ENCODE measurements around the gene DUSP22.

Gene DUSP22

GRCh38 chr6:339480-339879, 47.2 kb downstream of the DUSP22 start:
- DNase-seq (ENCODE audit: low read depth), result no peak

DNA sequence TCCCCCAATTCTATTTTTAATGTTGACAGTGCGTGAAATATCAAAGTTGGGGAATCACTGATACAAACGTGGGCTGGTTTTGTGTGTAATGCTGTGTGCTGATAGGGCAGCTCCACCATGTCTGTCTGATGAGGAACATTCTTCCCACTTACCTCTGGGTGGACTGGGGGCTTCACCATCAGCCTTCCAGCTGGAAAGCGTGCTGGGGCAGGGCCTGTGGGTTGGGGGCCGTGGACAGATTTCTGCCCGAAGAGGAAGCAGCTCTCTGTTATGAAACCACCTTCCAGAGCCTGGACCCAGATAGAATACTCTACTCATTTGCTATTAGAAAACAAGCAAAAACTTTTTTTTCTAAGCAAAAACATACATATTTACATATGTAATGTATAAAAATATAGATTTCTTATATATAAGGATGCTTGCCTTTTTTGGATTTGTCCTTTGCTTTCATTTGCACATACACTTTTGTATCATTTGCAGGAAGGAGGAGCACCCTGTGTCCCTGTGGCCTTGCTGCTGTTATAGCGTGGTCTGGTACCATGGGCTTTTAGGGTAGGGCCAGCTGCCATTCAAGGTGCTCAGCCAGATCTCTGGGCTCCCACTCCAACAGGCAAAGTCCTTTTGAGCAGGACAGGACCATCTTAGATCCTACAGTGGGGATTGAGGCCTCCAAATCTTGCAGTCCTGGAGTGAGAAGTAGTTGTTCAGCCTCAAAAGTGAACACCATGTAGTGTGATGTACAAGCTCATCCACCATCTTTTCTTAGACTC, 48.1 kb downstream of the DUSP22 start:
- no peak for DNase-seq (ENCODE audit: low read depth)

GRCh38 chr6:340991-341827, 48.9 kb downstream of the DUSP22 start:
- no peak for DNase-seq (ENCODE audit: low read depth)

- no peak for DNase-seq (ENCODE audit: low read depth)
Observed at GRCh38 chr6:341914-342831, 49.9 kb downstream of the DUSP22 start.

DNA sequence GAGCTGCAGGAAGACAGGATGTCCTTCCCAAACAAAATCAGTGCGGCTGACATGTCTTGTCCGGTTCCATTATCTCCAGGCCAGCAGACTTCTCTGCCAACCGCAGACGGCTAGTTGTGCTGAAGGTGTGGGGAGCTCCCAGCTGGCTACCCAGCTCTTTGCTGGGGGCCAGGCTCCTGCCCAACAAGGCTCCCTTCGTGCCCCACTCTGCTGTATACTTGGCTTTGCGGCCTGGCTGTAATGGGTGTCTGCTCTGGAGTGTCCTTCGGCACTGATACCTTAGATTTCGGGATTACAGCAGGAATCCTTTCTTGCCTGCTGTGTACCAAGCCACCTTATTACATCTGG, 50.5 kb downstream of the DUSP22 start:
- DNase-seq (ENCODE audit: low read depth), result no peak

DNA sequence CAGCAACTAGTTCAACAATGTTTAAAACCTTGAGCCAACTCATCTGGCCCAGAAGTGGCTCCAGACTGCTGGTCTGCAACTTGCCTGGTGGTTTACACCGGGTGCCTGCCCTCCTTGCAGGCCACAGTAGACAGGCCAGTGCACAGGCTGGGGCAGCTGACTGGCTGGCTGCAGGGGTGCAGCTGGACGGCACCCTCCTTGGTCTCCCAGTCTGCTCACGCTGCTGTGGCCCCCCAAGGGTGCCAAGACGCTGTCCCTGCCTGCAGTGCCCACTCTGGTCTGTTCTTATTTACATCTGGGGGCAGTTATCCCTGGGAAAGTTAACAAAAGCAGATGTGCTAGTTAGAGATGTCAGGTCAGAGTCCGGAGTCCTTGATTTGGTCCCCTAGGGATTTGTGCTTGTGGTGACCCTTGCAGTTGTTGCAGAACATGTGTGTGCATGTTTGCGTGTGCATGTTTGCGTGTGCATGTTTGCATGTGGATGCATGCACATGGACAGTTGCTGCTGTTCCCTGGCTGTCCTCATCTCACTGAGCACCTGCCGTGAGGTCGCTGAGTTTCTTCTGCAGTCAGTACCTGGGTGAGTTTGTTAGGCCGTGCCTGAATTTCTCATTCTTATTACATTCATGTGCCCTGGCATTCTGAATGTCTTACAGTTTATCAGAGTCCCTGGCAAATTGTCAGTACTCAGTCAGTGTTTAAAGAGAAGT, 51.1 kb downstream of the DUSP22 start:
- DNase-seq (ENCODE audit: low read depth), result no peak

GRCh38 chr6:343960-344815, 51.9 kb downstream of the DUSP22 start:
- no peak for DNase-seq (ENCODE audit: low read depth)

DNA sequence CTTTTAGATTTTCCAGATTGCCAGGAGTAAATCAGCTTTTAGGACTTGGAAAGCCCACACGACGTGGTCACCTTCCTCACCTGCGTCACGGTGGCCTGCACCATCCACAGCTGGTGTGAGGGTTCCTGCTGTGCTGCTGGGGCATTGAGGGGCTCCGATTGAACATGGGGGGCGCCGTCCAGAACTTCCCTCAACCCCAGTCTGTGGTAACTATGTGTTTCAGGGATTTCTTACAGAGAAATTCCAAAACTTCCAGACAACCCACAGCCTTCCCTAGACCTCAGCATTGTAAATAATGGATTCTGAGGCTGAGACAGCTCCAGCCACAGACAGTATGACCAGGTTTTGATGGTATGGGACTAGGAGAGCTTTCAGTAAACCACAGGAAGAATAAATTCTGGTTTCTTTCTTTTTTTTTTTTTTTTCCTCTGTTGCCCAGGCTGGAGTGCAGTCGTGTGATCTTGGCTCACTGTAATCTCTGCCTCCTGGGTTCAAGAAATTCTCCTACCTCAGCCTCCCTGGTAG, 52.6 kb downstream of the DUSP22 start:
- DNase-seq (ENCODE audit: low read depth), result no peak

DNA sequence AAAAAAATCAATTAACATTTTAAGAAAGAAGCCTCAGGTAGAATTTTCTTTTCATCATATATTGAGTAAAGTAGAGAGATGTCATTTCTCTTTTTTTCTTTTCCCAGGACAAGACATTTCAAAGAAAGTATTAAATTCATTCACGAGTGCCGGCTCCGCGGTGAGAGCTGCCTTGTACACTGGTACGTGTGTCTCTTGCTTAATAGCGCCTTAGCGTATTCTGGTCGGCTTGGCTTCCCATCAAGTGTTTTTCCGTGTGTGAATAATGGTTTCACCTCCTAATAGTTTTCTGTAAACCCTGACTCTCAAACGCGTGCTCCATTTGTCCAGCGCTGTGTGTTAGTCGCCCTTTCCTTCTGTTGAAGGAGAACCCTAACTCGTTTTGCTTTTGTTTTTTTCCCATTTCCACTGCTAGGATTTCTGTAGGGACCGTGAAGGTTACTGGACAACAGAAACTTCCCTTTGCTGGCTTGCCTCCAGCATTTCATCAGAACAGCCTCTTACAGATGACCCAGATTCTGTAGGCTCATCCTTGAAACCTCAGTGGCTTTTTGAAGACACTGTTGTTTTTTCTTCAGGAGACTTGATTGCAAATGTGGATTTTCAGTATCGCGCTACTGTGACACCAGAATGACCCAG, 53.6 kb downstream of the DUSP22 start:
- DNase-seq (ENCODE audit: low read depth), result no peak

DNA sequence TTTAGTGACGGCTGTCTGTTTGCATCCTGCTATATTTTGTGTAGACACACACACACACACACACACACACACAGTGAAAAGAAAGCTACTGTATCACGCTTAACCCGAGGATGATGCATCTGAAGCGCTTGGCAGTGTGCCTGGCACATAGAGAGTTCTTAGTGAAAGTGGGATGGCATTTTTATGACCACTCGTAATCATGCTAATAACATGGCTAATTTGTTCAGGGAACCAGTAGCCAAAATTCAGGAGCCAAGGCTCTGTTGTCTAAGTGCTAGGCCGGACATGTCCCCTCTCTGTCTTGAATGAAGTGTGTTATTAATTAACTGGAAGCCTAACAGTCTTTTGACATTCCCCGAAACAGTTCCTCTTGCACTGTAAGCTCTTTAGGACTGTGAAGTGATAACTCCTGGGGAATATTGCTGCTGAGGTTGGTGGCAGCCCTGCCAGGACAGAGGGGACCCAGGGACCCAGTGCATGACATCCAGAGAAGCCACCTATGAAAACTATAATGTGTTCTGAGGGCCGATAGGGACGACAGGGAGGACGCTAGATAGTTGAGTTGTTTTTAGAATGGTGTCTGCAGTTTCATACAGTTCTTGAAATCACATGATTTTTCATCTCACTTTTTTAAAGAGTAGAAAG, 54.2 kb downstream of the DUSP22 start:
- DNase-seq (ENCODE audit: low read depth), result no peak

DNA sequence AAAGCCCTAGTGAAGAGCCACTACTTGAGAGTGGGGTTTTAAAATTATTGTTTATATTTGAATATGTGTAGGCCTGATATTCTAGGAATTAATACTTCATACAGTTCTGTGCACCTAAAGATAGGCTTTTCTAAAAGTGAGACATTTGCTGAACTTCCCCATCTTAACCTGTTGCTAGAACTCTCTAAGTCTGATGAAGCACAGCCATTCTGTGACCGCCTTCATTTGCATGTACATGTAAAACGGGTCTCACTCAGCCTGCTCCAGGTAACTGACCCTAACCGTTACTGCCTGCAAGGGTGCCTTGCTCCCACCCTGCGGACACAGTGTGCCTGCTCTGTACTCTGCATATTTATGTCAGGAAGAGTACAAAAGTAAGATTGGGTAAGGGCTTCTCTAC, 54.9 kb downstream of the DUSP22 start:
- no peak for DNase-seq (ENCODE audit: low read depth)

DNA sequence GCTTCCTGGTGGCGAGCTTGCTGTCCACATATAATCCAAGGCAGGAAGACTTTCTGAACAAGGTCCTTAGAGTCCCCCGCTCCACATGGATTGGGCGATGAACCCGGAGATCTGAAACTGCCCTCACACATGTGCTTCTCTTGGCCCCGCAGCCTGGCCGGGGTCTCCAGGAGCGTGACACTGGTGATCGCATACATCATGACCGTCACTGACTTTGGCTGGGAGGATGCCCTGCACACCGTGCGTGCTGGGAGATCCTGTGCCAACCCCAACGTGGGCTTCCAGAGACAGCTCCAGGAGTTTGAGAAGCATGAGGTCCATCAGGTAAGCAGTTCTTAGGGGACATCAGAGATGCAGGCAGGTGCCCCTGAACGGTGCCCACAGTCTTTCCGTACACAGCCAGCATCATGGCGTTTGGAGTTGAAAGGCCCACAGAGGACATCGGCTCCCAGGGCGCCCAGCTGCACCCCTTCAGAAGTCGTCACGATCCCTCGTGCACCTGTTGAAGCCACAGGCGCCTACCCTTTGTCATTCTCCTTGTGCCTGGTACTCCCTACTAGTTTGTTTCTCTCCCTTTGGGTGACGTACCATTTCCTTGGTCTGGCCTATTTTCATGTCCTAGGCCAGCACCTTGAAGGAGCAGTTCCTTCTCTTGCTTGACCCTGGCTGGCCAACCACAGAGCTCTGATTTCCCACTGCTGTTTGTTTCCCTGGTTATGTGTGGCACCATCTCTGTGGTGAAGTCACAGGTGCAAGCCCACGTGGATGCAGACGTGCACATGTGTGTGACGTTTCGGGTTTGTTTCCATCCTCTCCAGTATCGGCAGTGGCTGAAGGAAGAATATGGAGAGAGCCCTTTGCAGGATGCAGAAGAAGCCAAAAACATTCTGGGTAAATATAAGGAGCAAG, 55.9 kb downstream of the DUSP22 start:
- DNase-seq (ENCODE audit: low read depth), result no peak

DNA sequence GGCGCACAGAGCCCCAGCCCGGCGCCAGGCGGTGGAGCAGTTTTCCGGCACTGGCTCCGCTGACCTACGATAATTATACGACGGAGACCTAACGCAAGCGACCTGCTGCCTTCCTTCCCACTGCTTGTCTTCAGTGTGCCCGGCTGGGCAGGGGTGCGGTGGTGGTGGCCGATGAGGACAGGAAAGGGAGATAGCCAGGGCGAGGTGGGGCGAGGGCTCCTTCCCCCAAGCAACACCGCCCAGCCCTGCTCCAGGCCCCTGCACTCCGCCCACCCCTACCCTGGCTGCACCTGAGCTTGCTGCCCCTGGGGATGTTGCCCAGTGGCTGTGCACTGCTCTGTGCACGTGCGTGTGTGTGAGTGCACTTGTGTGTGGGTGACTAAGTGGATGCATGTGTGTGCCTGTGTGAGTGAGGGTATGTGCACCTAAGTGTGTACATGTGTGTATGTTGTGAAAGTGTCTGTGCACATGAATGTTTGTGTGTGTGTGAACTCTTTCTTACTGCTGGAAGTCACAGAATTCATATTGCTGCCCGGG, 56.6 kb downstream of the DUSP22 start:
- DNase-seq (ENCODE audit: low read depth), result no peak

DNA sequence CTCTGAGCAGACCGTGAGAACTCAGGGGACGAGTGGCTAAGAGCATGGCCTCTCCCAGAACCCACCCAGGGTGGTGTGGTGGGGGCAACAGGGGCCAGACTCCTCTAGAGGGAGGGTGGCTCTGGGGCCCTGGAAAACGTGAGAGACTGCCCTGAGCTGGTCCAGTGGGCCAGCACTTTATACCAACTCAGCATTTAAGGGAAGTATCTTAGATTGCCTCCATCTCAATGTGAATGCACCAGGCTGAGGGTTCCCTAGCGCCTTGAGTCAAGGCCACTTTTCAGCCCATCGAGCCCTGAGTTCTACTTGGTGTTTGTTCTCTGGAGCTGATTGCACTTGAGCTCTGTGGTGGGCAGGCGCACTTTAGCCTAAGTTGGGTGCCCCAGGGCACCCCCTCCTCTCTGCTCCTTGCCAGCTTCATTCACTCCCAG, 57.2 kb downstream of the DUSP22 start:
- no peak for DNase-seq (ENCODE audit: low read depth)

DNA sequence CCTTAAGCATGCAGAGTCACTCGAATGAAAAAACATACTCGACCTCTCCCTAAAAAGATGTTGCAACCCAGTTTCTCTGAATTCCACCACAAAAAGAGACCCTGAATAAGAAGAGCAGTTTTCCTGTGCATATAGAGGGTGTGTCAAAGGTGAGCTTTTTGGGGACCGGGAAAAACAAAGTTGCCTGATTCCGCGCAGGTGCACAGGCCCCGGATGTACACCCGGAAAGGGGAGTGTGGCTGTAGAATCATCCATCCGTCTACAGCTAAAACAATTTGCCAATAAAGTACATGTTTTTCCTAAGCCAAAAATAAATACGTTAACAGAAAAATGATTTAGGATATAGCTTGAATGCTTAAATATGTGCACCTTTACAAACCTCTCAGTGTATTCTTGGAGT, 58.1 kb downstream of the DUSP22 start:
- DNase-seq (ENCODE audit: low read depth), result no peak

DNA sequence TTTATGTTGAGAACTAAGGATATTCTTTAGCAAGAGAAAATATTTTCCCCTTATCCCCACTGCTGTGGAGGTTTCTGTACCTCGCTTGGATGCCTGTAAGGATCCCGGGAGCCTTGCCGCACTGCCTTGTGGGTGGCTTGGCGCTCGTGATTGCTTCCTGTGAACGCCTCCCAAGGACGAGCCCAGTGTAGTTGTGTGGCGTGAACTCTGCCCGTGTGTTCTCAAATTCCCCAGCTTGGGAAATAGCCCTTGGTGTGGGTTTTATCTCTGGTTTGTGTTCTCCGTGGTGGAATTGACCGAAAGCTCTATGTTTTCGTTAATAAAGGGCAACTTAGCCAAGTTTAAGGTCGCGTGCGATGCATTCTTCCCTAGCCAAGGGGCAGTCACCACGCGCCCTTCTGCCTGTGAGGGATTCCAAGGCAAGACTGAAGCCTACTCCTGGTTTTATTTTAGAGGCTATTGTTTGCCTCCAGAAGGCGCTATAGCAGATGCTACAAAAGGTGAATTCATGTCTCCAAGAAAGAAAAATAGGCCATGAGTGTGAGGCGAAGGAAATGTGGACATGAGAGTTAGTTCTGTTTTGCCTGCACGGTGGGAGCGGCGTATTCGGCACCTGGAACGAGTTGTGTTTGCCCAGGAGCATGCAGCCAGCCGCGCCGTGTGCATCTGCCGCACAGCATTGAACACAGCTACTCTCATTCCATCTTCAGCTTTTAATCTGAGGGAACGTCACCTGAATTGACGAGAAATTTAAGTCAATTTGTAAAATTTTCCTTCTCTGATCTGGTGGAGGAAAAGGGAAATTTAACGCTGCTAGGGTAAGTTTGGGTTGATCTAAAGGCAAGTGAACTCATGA, 59.0 kb downstream of the DUSP22 start:
- no peak for DNase-seq (ENCODE audit: low read depth)

DNA sequence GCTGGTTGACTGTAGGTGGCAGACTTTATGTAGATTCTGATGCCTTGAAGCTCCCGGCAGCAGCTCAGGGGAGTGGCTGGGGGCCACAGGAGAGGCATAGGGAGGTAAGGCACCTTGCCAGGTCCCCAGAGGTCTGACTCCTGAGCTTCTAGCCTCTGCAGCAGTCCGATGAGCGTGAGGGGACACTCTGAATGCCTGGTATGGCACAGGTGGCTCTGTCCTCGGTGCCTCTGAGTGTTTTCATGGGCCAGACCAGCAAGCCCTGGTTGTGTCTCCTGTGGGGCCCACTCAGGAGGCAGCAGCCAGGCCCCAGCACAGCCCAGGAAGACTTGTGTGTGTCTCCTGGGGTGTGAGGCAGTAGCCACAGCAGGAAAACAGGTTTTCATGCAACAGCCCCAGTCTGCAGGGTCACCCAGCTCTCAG, 59.6 kb downstream of the DUSP22 start:
- DNase-seq (ENCODE audit: low read depth), result no peak

Measured in HS-27A (cell line).